A673 (cell line): ENCODE measurements around the gene AGMAT.

Experiments
- EZH2 ChIP-seq: fragments of 200-600 bp; sonication (generic); IDR thresholded peaks from 2 replicates; pipeline ENCODE4 v1.6.1; 2017; ENCODE audit warnings: borderline replicate concordance, low read depth, mild to moderate bottlenecking, mixed read lengths, antibody characterized with exemption, low read length; ENCODE audit not compliant: poor library complexity, severe bottlenecking
- TF ChIP-seq, protein P1 (sequence below): fragments of 300-800, 200-600 bp; sonication (generic); conservative IDR thresholded peaks from 2 replicates; pipeline ENCODE4 v1.5.1; 2017; ENCODE audit warnings: low read depth, mild to moderate bottlenecking, antibody characterized with exemption, low read length, moderate library complexity, mixed read lengths

GRCh38 chr1:15573477-15573876 is 11.4 kb downstream of the AGMAT start:
- TF ChIP-seq, protein P1, sequence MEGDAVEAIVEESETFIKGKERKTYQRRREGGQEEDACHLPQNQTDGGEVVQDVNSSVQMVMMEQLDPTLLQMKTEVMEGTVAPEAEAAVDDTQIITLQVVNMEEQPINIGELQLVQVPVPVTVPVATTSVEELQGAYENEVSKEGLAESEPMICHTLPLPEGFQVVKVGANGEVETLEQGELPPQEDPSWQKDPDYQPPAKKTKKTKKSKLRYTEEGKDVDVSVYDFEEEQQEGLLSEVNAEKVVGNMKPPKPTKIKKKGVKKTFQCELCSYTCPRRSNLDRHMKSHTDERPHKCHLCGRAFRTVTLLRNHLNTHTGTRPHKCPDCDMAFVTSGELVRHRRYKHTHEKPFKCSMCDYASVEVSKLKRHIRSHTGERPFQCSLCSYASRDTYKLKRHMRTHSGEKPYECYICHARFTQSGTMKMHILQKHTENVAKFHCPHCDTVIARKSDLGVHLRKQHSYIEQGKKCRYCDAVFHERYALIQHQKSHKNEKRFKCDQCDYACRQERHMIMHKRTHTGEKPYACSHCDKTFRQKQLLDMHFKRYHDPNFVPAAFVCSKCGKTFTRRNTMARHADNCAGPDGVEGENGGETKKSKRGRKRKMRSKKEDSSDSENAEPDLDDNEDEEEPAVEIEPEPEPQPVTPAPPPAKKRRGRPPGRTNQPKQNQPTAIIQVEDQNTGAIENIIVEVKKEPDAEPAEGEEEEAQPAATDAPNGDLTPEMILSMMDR = no peak
- TF ChIP-seq EZH2 = no peak
